Measurements from ENCODE around the gene SLF2. TPM values are rescaled to one million over a fixed set of nuclear protein-coding genes. Genes with fewer than 3 reads are reported as not detected.

Gene SLF2
- total RNA-seq, 1 donor from 2014 or later: 81.5 TPM

DNA sequence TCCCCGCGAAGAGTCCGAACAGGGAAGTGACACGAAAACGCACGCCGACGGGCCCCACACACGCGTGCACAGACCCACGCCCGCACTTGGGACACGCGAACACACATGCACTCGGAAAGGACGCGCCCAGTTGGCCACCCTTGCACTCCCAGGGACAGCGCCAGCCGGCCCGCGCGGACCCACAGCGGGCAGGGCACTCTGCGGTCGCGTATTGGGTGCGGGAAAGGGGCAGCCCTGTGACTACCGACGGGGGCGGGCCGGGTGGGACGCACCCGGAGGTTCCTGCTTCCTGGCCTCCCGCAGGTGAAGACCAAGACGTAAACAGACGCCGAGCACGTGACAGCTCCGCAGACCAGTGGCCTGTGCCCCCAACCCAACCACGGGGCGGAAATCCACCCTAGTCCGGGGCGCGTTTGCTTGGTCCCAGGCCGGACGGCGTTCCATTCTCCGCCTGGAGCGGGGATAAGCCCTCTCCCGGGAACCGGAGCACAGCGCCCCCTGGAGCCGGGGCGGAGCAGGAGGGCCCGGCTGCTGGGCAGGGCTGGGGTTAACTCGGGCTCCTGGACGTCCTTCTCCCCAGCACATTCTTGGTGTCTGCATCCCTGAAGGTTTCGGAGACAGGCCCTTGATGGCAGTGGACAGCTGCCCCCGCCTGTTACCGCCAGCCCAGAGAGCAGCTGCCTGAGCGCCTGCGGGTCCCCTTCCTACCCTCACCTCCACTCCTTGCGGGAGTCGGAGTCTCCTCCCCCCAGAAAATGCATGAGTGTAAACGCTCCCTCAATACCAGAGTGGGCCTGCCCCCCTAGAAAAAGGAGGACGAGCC is 84.8 kb downstream of the SLF2 start:
- DNase-seq (ENCODE audit: low read depth): peak; percentile 100

DNA sequence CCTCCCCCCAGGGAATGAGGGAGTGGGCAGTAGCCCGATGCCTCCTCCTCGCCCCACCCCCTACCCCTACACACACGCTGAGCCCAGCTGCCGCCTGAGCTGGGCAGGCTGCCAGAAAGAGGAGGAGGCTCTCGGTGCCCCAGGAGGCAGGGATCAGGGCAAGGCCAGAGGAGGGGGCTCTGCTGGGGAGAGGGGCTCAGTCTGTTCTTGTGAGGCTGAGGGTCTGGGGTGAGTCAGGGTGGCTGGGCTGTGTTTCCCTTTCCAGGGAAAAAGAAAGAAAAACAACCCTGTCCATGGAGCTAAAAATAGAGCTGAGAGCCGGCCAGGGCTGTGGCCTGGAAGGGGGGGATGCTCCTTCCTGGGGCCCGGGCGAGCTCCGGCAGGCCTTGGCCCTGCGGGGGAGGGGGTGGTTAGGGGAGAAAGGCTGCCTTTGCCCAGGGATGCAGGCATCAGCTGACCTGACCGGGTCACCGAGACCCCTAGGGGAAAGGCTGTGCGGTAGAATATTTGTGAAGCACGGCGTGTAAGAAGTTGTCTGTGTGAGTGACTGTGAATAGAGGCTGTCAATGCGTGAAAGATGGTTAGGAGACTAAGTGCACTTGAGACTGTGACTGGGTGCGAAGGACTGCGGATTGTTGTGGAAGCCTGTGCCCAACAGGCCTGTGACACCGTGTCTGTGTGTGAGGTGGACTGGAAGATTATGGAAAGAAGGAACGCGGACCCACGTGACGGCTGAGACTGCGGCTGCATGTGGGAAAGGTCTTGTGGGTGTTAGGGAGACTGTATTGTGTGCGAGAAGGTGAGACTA is 85.6 kb downstream of the SLF2 start:
- no peak for DNase-seq (ENCODE audit: low read depth)

DNA sequence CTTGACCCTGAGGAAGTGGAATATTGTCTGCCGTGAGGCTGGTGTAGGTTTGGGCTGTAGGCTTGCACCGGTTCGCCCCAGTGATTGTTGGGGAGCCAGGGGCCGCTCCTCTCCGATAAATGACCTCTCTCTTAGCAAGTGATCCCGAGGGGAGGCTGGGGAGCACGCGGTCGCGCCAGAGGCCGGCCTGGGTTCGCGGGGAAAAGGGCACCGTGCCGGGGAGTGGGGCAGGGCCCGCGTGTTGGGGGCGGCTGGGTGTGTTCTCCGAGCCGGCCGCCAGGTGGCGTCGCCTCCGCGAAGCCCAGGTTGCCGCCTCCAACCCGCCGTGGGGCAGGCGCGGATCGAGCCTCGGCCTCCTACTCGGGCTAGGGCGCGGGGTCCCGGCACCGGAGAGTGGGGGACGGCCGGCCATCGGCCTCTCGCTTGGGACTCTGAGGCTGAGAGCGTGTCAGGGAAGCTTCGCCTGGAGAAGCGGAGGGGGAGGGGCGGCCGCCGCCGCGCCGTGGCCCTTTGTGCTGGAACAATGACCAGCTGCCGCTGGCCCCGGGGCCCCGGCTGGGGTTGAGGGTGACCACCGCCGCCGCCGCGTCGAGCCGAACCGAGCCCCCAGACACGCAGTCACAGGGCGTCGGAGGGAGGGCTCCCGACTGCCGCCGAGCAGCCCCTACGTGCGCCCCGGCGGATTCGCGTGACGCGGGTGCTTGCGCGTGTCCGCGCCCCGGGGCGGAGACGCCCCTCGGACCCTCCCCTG is 86.4 kb downstream of the SLF2 start:
- DNase-seq (ENCODE audit: low read depth): peak; percentile 88

DNA sequence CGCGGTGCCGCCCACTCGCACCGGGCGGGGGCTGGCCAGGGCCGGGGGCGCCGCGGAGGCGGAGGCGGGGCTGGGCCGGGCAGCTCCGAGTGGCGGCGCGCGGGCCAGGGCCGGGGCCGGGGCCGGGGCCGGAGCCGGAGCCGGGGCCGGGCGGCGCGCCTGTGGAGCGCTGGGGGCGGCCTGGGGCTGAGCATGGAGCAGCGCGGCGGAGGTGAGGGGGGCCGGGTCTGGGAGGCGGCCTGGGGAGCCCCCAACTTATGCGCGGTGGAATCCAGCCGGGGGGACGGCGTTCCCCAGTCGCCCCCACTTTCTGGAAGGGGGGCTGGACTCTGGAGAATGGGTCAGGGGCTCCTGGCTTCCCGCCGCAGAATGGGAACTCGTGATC is 87.0 kb downstream of the SLF2 start, which contains the start of gene LZTS2:
Gene LZTS2 (plus strand): TSS at position 67 of the 385 bp plus-strand sequence. CDS start 2,731 bp downstream, outside the sequence.
- DNase-seq (ENCODE audit: low read depth): no peak

DNA sequence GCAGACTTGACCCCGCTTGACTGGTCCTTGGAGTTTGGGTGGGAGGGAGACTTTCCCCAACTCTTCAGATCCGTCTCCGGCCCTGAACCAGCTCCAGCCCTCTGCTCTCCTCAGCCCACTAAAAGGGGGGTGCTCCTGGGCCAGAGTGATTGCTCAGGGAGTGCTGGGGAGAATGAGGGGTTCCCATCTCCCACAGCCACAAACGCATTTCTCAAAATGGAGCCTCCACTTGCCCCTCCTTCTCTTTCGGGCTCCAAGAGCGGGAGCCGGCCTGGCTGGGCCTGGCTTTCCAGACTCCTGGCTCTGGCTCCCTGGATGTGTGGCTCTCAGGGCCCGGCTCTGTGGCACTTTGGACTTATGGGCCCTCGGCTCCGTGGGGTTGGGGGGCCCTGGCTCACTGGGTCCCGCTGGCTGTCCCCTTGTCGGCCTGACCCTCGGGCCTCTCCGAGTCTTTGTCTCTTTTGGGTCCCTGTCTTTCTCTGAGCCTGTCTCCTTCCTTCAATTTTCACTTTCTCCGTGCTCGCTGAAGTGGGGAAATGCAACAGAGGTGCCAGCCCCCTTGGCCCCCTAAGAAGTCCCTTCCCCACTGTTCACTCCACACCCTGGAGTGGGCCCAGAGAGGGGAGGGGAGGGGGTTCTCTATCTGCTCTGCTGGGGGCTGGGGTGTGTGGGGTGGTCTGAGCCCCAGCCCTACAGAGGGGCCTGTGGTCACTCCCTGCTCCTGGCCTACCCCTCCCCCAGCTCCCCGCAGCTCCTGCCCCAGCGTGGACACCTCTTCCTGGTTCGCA is 87.6 kb downstream of the SLF2 start:
- peak; percentile 52 for DNase-seq (ENCODE audit: low read depth)

DNA sequence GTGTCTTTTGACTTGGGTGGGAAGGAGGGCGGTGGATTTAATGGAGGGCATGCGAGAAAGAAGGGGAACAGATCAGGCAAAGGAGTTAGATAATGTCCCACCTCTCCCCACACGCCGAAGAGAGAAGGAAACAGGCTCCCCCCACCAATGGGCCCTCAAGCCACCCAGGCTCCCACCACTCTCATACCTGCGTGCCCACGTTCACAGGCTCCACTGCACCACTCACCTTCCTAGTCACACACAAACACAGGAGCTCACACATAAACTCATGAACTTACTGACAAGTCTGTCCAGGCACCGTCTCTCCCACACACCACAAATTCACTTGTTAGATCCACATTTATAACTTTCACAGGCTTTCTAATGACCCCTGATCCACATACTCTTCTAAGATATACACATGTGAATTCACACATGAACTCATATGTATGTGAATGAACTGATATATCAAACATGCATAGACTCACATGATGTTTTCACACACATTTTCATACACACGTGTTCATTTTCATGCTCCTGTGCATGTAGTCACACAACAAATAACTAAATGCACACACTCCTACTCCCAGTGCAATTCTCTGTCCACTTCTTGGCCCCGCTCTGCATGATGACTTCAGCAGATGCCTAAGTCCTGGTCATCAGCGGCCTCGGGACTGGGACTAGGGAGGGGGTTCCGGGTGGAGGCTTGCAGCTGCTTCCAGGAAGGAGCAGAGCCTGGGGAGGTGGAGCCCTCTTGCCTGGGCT is 88.3 kb downstream of the SLF2 start:
- peak; percentile 96 for DNase-seq (ENCODE audit: low read depth)

DNA sequence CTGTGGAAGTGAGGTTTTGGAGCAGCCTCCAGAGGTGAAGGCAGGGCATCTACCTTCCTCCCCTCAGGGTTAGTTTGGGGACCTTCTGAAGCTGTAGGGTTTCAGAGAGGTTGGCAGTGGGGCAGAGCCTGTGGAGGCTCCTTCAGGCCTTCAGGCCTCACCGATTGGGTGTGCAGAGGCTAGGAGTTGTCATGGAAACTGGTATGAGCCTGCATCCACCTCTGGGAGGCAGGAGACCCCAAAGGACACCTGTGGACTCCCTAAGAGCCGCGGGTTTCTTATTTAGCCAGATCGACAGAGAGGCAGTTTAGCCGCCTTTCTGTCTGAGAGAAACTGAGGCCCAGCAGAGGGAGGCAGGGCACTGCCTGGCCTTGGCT is 88.9 kb downstream of the SLF2 start:
- no peak for DNase-seq (ENCODE audit: low read depth)

DNA sequence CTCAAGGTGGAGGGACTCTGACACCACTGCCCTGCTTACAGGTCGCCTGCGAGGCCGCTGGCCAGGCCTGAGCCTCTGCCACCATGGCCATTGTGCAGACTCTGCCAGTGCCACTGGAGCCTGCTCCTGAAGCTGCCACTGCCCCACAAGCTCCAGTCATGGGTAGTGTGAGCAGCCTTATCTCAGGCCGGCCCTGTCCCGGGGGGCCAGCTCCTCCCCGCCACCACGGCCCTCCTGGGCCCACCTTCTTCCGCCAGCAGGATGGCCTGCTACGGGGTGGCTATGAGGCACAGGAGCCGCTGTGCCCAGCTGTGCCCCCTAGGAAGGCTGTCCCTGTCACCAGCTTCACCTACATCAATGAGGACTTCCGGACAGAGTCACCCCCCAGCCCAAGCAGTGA is 89.7 kb downstream of the SLF2 start:
- no peak for DNase-seq (ENCODE audit: low read depth)

DNA sequence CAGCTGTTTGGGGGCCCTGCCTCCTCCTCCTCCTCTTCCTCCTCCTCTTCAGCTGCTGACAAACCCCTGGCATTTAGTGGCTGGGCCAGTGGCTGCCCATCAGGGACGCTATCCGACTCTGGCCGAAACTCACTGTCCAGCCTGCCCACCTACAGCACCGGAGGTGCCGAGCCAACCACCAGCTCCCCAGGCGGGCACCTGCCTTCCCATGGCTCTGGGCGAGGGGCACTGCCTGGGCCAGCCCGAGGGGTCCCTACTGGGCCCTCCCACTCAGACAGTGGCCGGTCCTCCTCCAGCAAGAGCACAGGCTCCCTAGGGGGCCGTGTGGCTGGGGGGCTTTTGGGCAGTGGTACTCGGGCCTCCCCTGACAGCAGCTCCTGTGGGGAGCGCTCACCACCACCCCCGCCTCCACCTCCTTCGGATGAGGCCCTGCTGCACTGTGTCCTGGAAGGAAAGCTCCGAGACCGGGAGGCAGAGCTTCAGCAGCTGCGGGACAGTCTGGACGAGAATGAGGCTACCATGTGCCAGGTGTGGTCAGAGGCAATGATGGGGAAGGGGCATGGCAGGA is 91.0 kb downstream of the SLF2 start:
- DNase-seq (ENCODE audit: low read depth): no peak

DNA sequence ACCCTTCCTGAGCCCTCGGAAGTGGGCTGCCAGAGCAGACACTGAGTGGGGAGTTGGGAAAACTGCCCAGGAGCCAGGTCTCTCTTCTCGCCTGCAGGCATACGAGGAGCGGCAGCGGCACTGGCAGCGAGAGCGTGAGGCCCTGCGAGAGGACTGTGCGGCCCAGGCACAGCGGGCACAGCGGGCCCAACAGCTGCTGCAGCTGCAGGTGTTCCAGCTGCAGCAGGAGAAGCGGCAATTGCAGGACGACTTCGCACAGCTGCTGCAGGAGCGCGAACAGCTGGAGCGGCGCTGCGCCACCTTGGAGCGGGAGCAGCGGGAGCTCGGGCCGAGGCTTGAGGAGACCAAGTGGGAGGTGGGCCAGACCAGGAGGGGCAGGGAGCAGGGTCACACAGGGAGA is 92.6 kb downstream of the SLF2 start:
- no peak for DNase-seq (ENCODE audit: low read depth)

DNA sequence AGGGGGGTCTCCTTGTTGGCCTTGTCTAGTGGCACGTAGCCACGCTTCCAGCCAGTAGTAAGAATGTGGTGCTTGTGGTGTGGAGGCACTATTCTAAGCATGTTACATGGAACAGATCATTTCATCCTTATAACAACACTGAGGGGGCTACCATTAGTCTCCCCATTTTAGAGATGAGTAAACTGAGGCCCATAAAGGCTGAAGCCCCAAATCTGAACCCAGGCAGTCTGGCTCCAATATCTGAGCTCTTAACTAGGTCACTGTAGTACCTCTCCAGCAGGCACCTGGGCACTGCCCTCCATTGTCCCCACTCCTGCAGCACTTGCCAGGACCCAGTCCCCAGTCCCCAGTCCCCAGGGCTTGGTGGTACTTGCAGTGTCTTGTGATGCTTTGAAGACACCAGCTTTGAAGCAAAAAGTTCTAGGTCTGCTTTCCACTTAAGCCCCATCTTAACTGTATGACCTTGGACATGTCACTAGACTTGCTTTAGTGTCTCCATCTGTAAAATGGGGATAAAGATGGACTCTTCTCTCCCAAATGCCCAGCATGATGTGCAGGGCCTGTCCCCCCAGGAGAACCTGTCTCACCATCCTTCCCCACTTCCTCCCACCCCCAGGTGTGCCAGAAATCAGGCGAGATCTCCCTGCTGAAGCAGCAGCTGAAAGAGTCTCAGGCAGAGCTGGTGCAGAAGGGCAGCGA is 93.3 kb downstream of the SLF2 start:
- no peak for DNase-seq (ENCODE audit: low read depth)

DNA sequence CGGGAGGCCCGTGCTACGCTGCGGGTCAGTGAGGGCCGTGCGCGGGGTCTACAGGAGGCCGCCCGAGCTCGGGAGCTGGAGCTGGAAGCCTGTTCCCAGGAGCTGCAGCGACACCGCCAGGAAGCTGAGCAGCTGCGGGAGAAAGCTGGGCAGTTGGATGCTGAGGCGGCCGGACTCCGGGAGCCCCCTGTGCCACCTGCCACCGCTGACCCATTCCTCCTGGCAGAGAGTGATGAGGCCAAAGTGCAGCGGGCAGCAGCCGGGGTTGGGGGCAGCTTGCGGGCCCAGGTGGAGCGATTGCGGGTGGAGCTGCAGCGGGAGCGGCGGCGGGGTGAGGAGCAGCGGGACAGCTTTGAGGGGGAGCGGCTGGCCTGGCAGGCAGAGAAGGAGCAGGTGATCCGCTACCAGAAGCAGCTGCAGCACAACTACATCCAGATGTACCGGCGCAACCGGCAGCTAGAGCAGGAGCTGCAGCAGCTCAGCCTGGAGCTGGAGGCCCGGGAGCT is 93.9 kb downstream of the SLF2 start:
- DNase-seq (ENCODE audit: low read depth): peak; percentile 50

DNA sequence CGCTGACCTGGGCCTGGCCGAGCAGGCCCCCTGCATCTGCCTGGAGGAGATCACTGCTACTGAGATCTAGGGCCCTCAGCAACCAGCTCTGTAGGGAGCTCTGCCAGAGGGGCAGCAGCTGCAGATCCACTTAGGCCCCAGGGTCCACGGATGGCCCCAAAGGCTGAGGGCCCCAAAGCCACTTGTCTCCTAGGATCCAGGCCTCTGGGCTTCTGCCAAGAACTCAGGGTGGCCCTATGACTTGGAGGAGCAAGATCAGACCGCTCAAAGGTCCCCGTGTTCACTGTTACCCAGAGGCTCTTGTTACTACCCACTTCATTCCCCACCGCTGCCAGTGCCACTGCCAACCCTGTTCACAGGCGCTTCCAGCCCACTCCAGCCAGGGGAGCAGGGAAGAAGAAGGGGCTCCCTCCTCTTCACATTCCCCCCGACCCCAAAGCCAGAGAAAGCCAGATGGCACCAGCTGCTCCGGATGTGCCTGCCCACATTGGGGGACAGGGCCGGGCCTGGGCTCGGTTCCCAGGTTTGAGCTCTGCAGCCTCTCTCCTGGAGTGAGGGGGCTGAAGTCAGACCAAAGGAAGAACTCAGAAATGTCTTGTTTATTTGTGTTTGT is 94.4 kb downstream of the SLF2 start:
- DNase-seq (ENCODE audit: low read depth): peak; percentile 86

DNA sequence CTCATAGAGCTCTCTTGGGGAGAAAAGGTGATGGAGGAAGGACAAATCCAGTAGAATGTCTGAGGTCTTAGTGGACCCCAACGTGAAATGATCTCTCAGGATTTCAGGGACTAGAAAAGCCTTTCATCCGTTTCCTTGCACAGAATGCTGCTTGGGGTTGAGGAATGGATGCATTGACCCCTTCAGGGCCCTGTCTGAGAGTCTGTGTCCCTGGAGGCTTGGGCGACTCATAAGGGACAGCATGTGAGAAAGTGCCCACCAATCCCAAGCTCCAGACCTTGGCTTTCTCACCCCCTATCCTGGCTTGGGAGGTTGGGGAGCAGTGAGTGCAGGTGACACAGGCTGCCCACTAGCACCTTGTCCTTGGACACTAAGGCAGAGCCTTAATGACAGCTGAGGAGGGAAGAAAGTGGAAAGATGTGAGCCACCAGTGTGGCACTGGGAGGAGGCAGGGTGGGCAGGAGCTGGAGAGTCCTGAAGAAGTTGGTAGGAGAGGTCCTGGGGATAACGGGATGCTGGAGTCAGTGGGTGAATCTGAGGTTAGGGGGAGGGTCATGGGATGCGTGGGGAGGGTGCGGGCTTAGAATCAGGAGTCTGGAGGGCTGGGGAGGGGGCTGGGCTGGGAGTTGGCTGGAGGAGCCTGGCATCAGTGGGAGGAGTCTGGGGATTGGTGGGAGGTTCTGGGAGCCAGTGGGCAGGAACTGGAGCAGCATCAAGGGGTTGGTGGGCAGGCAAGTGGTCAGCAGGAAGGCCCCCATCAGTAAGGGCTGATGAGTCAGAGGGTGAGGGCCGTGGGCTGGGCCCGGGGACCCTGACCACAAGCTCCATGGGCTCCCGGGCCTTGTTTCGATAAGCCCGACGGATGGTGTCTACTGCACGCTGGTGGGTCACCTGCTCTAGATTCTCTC is 95.4 kb downstream of the SLF2 start:
- DNase-seq (ENCODE audit: low read depth): peak; percentile 57

DNA sequence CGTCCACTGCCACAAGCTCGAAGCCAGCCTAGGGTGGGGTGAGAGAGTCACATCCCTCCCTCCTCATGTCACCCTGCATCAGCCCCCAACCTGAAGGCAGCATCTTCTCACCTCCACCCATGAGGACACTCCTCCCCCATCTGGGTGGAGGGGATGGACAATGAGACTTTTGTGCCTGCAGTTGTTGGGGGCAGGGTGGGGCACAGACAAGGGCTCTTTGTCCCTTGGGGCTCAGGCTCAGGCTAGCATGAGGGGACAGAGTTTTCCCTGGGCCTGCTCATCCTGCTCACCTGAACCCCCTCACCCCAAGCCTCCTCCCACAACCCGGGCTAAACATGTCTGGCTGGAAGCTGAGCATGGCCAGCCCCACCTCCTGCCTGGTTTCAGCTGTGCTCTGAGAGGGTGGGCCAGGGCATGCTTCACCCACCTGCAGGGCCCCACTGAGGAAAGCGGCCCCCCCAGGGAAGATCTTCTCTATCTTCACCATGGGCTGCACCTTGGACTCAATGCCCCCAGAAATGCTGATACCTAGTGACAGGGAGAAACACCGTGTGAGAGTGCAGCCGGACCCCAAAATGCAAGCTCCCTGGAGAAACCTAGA is 96.2 kb downstream of the SLF2 start:
- no peak for DNase-seq (ENCODE audit: low read depth)

DNA sequence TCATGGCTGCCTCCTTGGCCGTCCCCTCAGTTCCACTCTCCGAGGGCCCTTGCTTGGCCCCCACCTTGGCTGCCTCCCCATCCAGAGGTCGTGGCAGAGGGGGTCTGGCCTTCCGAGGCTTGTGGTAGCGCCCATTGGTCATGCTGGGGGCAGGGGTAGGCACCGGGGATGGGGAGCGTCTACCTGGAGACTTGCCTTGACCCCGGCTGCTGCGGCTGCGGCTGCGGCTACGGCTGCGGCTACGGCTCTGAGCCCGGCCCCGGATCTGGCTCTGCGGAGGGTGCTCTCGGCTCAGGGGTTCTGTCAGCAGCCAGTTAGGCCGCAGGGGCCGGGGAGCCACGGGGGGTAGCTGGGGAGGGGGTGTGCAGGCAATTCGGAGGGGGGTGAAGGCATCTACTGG is 97.6 kb downstream of the SLF2 start:
- no peak for DNase-seq (ENCODE audit: low read depth)

All from myocyte (in vitro differentiated cells).